GM11168 (cell line): ENCODE data around the gene FOXK1.
"Not testable (repeated sequence)": the region's sequence is repeated elsewhere in the genome, so short reads cannot be mapped to it uniquely, and the experiment has no call there.

Source experiments
- in situ Hi-C: fragments of 300-500 bp; cut with MboI; formaldehyde crosslinking; loops from one replicate; pipeline ENCODE4 v1.12.0; 2022; ENCODE audit warnings: low sequenced_read_pairs; ENCODE audit not compliant: unreplicated experiment

FOXK1 gene

DNA sequence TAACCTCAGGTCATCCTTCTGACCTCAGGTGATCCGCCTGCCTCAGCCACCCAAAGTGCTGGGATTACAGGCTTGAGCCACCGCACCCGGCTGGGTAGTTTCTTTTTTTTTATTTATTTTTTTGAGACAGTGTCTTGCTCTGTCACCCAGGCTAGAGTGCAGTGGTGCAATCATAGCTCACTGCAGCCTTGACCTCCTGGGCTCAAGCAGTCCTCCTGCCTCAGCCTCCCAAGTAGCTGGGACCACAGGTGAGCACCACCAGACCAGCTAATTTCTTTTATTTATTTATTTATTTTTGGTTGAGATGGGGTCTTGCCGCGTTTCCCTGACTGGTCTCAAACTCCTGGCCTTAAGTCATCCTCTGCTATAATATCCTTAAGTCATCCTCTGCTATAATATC lies 10.5 kb downstream of the FOXK1 start:
- in situ Hi-C loops: not testable (repeated sequence)

DNA sequence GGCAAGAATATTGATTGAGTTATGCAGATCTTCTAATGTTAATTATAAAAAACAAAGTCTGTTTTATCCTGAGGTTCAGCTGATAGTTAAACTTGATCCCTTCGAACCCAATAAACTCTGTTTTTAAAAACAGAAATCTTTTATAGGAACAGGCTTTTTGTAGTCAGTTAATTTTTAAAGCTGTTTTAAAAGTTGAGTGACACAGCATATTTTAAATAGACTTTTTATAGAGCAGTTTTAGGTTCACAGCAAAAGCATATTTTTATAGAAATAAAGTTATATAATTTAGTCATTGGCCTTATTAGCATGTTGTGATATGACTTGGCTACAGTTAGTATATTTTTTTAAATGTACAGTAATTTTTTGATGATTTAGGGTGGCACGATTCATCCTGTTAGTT lies 11.1 kb downstream of the FOXK1 start:
- in situ Hi-C loops: no loop called here

DNA sequence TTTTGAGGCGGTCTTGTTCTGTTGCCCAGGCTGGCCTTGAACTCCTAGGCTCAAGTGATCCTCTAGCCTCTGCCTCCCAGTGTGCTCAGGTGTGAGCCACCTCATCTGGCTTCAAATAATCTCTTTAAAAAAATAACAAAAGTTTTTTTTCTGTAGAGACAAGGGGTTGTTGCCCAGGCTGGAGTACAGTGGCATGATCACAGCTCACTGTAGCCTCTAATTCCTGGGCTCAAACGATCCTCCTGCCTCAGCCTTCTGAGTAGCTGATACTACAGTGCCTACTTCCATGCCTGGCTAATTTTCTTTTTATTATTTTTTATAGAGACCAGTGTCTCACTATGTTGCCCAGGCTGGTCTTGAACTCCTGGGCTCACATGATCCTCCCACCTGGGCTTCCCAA lies 11.7 kb downstream of the FOXK1 start:
- in situ Hi-C loops: no loop called here

DNA sequence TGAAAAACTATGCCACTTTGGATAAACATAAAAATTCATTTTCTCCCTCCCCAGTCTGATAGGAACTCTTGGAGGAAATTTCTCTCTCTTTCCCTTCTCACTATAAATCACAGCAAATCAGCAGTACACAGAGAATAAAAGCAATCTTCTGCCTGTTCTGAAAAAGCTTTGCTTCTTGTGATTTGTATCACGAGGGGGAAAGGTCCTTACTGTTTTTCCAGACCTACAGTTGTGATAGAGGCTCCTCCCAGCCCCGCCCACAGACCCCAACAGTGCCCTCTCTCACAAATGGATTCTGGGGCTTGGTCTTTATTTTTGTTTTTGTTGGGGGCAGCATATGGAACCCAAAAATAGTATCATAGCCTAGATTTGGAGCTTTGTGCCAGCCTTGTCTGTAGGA lies 12.2 kb downstream of the FOXK1 start:
- in situ Hi-C loops: no loop called here

DNA sequence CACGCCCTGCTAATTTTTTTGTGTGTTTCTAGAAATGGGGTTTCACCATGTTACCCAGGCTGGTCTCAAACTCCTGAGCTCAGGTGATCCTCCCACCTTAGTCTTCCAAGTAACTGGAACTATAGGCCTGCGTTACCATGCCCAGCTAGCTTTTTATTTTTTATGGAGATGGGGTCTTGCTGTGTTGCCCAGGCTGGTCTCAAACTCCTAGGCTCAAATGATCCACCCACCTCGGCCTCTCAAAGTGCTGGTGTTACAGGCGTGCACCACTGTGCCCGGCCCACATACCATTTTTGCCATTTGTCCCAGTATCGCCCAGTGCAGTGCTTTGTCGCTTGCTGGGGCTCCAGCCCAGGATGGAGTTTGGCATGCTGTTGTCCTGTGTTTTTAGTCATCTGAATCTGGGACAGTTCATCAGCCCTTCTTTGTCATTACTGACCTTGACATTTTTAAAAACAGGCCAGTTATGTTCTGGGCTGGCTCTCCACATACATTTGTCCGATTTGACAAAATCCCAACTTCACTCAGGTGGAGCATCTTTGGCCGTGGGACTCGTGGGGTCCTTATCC lies 16.7 kb downstream of the FOXK1 start:
- in situ Hi-C loops: no loop called here

DNA sequence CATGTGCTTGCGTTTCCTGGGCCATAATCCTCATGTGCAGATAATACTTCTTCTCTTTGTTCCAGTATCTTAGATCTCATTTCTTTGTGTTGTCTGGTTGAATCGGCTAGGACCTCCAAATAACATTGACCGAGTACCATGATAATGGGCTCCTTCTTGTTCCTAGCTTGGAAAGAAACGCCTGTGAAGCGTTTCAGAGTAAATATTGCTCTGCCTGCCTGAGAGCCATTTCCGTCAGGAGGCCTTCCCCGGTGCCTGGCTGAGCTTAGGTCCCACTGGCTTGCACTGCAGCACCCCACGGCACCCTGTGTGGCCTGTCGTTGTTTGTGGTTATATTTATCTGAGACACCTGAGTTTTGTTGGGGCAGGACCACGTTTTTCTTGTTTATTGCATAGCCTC lies 17.7 kb downstream of the FOXK1 start:
- in situ Hi-C loops: no loop called here

DNA sequence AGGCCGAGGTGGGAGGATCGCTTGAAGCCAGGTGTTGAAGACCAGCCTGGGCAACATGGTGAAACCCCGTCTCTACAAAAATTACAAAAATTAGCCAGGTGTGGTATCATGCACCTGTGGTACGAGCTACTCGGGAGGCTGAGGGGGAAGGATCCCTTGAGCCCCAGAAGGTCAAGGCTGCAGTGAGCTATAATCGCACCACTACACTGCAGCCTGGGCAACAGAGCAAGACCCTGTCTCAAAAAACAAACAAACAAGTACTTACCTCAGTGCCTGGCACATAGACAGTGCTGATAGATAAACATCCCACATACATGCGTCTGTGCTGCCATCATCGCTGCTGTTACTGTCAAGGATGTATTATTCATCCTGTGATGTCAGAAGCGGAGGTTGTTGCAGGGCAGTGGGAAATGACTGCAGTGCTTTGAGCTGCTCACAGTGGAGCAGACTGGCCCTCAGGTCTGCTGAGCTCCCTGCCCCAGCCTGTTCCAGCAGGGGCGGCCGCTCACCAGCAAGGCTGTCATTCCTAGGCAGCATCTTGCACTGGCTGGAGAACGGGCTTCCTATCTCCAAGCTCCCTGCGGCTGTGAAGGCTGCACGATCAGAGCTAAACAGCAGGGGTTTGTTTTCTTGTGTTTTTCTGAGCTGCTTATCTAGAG lies 18.6 kb downstream of the FOXK1 start:
- in situ Hi-C loops: no loop called here

DNA sequence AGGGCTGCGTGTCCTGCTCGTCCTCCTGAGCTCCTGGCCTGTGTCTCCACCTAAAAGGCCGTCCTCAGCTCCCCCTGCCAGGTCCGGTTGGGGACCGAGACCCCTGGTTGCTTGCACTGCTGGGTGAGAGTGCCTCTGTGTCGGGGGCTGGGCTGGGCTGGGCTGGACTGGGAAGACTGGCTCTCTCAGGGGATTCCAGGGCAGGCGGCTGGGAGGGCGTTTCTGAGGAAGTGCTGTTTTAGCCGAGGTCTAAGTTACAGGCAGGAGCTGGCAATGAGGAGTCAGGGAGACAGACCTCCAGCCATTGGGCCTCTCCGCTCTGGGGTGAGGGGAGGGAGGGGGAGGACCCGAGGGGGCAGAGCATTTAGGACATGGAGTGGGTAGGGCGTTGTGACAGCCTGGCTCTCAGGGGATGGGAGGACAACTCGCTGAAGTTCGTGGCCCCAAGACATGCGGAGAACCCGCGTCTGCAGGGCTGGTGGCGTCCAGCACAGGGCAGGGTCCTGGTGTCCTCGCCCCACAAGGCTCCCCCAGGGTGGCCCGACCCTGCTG lies 20.9 kb downstream of the FOXK1 start:
- in situ Hi-C loops: no loop called here

DNA sequence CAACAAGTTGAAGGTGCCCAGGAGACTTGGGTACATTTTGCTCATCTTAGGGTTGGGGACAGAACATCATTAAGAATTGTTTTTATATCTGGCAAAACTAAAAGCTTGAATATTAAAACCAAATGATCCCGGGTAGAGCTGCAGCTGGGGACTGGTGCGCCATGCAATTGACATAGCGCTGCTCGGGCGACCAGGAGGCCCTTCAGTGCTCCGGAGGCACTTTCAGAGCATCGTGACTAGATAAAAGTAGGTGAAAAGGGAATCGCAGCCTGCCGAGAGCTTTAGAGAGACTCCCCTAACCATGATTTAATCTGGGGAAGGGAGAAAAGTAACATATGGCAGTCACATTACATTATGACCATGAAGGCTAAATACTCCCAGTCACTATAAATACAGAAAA lies 21.4 kb downstream of the FOXK1 start:
- in situ Hi-C loops: no loop called here

DNA sequence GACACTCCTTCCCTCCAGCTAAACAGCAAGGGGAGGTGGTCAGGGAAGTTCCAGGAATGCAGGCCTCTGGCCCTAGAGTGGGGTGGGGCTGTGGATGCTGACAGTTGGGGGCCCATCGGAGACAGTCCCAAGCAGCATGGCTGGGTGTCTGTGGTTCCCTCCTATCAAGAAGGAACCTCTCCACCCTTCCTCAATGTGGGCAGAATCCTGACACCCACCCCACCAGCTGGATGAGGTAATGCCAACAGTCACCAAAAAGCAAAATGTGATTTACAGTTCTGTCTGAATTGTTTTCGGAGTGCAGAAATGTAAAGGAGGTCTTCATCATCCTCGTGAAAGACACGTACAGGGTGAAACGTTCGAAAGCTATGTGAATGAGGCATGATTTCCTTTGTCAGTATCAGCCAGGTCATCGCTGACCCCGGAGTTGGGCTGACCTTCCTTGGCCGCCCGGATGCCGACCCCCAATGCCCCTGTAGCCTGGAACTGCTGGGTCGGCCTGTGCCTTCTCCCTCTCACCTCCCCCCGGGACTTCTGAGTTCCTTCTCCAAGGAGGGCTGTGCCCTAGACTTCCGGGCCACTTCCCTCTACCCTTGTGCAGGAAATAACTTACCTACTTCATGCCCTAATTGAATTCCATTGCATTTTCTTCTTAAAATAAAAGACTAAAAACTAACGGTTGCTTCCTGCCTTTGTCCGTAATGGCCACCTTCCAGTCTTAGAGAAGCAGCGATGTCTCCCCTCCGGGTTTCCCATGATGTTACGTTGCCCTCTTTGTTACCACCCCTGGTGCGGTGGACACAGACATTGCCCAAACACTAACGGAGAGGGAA lies 24.5 kb downstream of the FOXK1 start:
- in situ Hi-C loops: no loop called here

DNA sequence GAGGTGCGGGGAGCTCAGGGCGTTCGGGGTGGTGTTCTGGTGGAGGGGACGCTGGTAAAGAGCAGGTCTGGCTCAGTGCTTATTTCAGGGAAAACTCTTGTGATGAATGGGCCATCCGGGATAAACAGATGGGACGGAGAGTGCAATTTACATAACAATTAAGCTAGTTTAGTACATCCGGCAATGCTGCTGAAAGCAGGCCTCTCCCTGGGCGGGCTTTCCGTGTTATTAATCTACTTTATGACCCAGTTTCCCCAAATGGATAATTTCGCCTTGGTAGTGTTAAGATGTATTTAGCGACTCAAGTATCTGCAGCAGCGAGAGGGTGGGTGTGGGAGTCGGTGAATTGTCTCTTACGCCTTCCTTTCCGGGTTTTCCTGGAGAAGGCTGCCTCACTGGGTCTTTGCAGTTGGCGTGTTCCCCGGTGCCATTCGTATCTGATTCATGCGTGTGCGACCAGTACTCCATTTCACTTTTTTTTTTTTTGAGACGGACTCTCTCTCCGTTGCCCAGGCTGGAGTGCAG lies 25.2 kb downstream of the FOXK1 start:
- in situ Hi-C loops: no loop called here

DNA sequence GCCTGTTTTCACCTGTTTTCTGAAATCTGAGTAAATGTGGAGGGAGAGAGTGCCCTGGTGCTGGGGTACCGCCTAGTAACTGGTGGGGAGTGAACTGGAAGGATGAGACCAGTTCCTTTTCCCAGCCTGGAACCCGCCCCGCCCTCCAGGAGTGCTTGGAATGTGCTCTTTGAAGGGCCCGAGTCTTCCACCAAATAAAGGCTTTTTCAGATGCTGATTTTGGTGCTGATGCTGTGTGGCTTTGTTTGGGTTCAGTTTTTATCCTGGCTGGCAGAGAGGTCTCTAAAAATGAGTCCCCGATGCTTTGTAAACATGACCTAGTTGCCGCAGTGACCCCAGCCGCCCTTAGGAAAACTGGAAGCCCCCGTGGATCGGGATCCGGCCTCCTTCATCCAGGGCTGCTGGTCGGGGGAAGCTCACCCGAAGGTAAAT lies 25.9 kb downstream of the FOXK1 start:
- in situ Hi-C loops: no loop called here

DNA sequence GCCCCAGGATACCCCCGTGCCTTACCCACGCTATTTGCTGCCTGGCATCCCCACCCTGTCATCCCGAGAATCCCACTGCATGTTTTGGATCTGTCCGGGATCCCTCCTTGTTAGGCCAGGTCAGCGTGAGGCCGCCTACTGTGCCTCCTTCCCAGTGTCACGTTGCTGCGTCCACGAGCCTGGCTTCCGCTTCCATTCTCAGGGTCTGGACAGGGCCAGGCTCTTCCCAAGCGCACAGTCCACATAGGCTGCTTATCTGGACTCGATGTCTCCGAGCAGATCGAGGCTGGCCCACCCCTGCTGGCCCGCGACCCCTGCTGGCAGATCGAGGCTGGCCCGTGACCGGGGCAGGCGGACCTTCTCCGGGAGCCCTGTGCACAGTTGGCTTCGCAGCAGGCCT lies 27.1 kb downstream of the FOXK1 start:
- in situ Hi-C loops: no loop called here

DNA sequence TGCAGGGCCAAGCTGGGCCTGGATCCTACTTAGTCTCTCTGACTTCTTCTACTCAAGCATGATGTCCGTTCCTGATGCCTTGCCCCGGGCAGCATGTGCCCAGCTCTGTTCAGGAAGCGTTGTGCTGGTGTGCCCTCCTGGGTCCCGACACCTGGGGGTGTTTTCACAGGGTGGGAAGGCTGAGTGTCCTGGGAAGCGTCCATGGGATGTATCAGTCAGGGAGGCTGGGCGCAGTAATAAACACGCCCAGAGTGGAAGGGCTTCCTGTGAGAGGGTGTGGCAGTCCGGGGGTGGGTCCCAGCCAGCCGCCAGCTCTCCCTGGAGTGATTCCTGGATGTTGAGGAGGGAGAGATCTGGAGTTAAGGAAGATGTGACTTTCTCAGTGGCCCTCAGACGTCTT lies 29.0 kb downstream of the FOXK1 start:
- in situ Hi-C loops: no loop called here

DNA sequence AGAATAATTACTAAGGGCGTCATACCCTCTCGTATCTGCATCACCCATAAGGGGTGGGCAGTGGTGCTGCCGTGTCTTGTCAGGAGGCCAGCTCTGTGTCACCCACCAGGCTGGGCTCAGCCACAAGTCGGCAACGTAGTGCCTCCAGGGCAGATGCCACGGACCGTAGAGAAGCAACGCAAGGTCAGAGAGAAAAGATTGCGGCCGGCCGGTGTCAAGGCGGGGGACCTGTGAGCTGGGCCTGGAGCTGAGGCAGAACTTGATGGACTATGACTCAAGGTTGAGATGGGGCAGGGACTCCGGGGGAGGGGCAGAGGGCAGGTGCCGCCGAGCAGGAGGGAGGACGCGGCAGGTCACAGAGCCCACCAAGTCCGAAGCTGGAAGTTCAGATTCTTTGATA lies 29.5 kb downstream of the FOXK1 start:
- in situ Hi-C loops: no loop called here

DNA sequence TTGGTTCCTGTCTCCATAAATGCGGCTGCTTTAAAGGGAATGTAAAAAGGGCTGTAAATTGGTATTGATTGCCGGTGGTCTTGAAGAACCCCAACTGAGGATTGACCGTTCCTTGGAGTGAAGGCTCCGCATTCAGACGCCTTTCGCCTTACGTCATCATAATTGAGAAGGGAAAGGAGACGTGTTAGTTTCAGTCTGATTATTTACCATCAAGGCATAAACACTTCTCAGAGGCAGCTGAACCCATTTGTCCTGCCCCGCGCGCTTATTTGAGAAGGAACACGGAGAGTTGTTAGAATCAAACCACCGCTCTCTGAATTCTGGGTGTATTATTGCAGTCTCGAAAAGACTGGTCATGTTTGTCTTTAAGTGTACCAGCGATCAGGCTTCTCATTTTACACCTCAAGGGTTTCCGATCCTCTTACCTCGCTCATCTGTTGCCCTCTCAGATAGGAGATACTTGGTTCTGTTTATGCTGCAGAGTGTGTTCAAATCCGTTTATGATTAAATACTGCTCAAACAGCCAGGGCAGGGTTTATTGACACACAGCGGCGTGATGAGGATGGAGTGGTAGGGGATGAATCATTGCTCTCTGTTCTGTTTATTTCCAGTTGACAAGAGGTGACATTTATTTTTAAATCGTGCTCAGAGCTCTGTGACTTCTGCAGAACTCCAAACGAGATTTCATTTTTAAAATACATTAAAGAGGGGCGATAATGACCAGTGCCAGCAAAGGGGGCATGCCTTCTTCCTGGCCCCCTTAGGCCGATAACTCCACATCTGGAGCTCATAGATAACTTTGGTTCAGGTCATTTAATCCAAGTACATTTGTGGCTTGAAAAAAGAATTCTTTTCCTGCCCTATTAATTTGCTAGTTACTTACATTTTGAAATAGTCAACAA lies 30.4 kb downstream of the FOXK1 start:
- in situ Hi-C loops: no loop called here

DNA sequence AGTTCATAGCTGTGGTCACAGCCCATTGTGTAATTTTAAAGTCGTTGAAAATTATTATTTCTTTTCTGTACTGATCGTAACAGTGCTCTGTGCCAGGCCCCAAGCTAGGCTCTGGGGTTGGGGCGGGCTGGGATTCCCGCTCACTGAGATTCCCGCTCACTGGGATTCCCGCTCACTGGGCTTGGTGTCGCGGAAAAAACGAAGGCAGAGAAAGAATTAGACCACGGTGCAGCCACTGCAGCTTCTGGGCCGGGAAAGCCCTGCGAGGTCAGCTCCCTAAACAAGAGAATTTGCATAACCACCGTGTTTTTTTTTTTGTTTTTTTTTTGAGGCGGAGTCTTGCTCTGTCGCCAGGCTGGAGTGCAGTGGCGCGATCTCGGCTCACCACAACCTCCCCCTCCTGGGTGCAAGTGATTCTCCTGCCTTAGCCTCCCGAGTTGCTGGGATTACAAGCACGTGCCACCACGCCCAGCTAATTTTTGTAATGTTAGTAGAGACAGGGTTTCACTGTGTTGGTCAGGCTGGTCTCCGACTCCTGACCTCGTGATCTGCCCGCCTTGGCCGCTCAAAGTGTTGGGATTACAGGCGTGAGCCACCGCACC lies 31.2 kb downstream of the FOXK1 start:
- in situ Hi-C loops: no loop called here

DNA sequence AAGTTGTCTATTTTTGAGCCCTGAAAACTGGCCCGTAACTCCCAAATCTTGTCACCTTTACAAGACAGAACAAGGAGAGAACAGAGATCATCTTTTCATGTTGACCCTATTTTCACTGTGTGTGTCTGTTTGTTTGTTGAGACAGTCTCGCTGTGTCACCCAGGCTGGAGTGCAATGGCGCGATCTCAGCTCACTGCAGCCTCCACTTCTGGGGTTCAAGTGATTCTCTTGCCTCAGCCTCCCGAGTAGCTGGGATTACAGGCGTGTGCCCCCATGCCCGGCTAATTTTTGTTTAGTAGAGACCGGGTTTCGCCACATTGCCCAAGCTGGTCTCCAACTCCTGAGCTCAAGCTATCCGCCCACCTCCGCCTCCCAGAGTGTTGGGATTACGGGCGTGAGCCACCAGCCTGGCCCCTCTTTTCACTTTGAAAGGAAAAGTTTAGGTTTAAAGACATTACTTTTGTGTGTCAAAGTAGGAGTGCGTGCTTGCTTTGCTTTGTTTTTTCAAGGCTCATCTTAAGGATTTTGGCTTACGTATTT lies 32.1 kb downstream of the FOXK1 start:
- in situ Hi-C loops: no loop called here

DNA sequence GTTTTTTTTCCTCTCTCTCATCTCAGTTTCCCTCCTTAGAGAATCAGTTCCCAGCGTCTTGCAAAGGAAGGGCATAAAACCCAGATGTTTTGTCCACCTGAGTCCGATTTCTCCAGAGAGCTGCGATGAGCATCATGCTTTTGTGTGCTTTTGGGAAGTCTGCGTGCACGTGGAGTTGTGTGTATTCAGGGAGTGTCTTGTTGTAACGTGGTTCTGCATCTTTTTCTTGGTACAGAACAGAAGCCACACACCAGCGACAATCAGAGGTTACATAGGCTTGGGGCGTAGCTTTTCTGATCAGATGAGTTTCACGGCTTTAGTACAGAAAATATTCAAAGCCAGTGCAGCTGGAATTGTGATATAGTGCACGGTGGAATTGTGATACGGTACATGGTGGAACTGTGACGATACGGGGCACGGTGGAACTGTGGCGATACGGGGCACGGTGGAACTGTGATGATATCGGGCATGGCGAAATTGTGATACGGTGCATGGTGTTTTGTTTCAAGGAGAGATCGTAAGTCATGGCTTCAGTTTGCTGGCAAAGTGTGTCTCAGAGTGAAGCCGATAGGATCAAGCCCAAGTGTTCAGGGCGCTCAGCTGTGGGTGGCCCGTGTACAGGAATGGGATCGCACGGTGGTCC lies 32.8 kb downstream of the FOXK1 start:
- in situ Hi-C loops: no loop called here
